HG03175 (cell line): Measurements from ENCODE around the gene CNTNAP5.
"Not testable (repeated sequence)": the region's sequence is repeated elsewhere in the genome, so short reads cannot be mapped to it uniquely, and the experiment has no call there.

Source experiments
- ATAC-seq: cut with Tn5 transposase; IDR thresholded peaks from one replicate; pipeline ENCODE4 v1.9.1; 2021; ENCODE audit warnings: mild to moderate bottlenecking, moderate library complexity; ENCODE audit not compliant: unreplicated experiment

The CNTNAP5 gene

DNA sequence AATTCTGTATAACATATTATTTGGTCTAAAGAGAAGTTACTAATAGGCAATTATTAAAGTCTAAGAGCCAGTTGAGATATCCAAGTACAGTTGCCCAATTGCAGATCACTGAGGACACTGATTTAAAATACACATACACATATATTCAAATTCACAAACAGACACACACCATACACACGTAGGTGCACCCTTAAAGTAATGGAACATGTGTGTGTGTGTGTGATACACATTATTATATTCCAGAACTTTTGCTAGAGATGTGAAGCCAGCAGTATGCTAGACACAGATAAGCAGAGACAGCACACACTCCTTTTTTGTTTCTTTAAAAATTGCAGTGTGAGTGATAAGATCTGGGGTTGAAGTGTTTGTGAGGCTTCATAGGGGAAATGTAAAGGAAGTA lies 292.5 kb downstream of the CNTNAP5 start:
- no peak for ATAC-seq

- no peak for ATAC-seq
Measured at GRCh38 chr2:124318913-124319312, 293.8 kb downstream of the CNTNAP5 start.

DNA sequence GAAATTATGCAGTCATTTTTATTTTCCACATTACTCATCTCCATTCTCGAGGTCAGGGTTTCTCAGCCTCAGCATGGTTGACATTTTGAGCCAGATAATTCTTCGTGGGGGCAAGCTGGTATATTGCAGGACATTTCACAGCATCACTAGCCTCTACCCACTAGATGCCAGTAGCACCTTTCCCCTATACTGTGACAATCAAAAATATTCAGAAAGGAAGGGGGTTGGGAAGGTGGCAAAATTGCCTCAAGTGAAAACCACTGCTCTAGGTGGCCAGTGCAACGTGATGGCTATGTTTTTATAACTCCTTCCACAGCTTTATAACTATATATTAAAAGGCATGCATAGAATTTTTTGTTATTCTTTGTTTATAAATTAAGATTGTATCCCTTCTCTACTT lies 294.5 kb downstream of the CNTNAP5 start:
- no peak for ATAC-seq

DNA sequence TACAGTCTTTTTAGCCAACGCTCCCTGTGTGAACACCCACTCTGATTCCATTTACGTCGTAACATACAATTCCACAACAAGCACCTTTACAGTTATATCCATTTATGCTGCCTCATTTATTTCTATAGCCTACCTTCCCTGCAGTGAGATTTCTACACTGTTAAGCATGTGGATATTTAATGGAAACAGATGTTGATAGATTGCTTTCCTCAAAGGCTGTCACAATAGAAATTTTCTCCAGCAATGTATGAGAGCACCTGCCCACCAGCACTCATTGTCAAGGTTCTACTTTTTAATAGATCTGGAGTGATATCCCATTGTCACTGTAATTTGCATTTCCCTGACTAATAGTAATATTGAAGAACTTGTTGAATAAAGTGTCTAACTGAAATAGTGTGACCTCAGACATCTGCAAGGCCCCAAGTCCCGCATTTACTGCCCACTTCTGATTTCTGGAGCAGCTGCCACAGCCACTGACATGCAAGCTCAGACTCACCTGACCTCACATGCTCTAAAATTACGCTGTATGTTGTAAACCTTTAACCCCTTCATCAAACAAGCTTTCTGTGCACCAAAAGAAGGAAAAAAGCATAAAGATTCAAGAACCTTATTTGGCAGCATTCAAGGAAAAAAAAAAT lies 295.1 kb downstream of the CNTNAP5 start:
- ATAC-seq = no peak

DNA sequence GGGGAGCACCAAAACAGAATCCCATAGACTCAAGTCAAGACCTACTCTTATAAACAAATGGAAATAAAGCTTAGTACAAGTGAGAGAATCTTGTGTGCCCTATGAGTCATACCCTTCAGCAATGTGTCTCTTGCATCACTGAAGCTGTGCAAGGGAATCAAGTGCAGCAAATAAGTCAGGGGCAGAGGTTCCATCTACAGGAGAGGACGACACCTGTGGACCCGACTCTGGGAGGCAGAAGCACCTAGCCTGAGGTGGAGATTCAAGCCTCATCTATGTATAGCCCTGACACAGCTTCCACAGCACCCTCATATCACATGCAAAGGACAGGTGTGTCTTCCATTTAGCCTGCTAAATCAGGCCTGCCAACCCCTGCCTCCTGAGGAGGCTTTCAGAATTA lies 298.2 kb downstream of the CNTNAP5 start:
- no peak for ATAC-seq

GRCh38 chr2:124325667-124326440 lies 300.8 kb downstream of the CNTNAP5 start:
- ATAC-seq = no peak

DNA sequence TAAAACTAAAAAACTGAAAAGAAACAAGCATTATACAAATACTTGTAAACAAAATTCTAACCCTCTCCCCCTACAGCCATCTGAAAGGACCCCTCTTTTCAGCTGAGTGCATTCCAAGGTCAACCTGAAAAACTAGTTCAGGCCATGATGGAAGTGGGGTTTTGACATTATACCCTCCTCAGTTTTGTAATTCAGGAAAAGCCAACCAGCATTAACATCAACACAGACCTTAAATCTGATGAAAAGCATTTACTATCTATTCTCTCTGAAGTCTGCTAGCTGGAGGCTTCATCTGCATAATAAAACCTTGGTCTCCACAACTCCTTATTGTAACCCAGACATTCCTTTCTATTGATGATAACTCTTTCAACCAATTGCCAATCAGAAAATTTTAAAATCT lies 302.2 kb downstream of the CNTNAP5 start:
- ATAC-seq = no peak

DNA sequence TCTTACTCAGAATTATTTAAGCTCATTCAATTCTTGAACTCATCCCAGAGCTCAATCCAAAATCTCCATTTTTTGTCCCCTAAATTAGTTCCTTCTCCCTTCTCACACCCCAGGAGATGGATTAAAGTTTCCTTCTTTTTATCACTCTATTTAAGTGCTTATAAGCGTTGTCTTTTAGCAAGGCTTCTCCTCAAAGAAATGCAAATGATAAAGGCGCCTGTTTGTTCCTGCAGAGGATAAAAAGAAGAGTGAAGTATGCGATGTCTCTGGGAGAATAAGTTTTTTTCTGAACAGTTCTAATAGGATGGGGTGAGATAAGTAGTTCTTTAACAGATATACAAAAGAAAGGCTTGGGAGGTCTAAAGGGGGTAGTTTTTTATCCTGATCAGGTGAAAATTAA lies 303.3 kb downstream of the CNTNAP5 start:
- ATAC-seq = no peak

DNA sequence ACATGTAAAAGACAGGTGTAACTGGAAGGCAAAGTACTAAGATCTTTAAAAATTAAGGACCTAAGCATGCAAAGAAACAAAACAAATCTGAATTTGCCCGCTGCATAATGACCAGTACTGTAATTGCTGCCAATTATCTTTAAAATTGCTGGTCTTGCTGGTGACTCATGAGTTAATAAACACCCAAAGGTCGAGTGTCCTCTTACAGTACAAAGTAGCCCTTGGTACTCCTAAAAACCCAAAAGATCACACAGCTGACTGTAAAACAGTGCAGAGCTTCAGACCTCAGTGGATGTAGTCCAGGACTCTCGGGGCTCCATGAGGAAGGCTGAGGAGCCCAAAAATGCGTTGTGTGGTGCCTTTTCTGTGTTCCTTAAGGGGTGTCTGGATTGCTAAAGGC lies 308.7 kb downstream of the CNTNAP5 start:
- no peak for ATAC-seq

- ATAC-seq = no peak
Measured at GRCh38 chr2:124335058-124335457, 310.0 kb downstream of the CNTNAP5 start.

GRCh38 chr2:124339709-124340108 lies 314.6 kb downstream of the CNTNAP5 start:
- no peak for ATAC-seq

DNA sequence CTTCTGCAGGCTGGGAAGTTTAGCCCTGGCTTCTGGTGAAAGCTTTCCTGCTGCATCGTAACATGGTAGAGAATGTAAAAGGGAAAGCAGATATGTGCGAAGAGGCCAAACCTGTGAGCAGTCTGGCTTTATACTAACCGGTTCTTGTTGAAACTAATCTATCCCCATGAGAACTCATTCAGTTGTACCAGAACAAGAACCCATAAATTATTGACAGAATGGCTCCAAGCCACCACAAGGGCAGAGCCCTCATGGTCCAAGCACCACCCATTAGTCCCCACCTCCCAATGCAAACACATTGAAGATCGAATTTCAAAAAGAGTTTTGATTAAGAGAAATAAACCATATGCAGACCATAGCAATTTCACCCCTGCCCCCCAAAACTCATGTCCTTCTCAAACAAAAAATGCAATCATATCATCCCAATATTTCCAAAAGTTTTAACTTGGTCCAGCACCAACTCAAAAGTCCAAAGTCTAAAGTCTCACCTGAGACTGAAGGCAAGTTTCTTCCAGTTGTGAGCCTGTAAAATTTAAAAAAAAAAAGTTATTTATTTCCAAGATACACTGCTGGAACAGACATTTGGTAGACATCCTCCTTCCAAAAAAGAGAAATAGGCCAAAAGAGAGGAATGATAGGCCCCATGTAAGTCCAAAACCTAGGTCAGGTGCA lies 318.9 kb downstream of the CNTNAP5 start:
- no peak for ATAC-seq

DNA sequence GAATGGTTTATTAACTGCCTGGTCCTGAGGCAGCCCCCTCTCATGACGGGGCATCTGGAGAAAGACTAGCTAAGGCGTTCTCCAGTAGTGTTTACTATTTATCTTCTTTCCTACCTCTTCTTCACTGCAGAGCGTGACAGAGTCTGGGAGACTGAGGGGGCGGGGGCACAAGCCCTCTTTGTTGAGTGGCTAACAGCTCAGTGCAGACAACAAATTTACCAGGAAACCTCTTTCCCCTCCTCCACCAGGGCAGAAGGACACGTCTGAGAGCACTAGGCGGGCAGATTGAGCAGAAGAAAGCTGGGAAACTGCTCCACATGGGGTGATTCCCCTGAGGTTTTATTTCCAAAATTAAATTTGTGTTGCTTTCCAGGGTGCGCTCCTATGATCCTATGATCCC lies 322.1 kb downstream of the CNTNAP5 start:
- ATAC-seq = no peak

- ATAC-seq = no peak
Measured at GRCh38 chr2:124353656-124354055, 328.6 kb downstream of the CNTNAP5 start.

DNA sequence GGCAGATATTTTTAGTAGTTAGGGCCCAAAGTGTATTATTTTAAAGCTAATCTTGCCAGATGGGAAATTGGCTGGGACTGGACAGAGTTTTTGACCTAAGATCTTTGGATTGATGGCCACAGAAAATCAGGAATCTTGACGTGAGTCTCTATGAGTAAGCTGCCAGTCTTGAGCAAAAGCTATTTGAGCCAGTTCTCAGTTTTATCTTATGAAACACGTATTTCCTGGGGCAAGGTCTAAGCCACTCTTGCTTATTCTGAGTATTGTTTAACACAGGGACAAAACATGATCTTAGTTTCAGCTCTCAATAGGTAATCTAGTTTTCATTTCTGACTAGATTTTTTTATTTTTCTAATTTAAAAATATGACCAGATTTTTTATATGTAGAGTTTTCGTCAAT lies 329.4 kb downstream of the CNTNAP5 start:
- no peak for ATAC-seq

- ATAC-seq = not testable (repeated sequence)
Measured at GRCh38 chr2:124361966-124362365, 336.9 kb downstream of the CNTNAP5 start.

DNA sequence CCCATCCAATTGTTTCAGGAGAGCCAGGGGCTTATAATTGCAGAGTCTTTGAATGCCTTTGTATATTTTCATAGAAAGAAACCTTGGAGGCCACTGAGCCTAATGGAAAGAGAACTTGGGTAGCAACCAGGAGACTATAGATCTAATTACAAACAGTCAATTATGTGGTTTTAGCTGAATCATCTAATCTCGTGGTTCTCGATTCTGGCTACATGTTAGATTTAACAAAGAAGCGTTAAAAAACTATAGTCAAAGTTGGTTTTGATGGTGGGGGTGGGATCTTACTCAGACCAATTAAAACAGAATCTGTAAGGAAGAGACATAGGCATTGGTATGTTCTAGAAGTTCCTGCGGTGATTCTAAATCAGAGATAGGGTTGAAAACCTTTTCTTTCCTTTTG lies 344.1 kb downstream of the CNTNAP5 start:
- ATAC-seq = no peak

- no peak for ATAC-seq
Measured at GRCh38 chr2:124380221-124380749, 355.2 kb downstream of the CNTNAP5 start.

DNA sequence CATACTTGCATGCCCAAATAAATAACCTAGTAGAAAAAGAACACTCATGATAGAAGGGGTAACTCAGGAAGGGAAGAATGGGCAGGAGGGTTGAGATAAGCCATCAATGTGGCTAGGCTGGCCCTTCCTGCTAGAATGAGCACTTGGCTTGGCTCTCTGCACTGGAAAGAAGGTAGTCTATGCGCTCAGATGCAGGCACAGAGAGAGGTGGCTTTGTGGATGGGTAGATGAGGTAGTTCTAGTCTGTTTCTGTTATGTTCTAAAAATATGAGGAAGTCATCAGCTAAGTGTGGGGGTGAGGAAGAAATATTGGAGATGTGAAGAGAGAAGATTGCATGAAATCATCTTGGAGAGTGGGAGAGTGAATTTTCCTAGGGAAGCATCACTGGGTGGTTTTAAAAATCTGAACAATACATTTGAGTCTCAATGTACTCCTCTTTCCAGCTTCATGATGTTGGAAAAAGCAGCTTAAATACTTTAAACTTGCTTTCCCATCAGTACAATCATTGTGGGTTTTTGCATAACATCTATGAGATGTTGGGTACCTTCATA lies 357.1 kb downstream of the CNTNAP5 start:
- ATAC-seq = no peak

DNA sequence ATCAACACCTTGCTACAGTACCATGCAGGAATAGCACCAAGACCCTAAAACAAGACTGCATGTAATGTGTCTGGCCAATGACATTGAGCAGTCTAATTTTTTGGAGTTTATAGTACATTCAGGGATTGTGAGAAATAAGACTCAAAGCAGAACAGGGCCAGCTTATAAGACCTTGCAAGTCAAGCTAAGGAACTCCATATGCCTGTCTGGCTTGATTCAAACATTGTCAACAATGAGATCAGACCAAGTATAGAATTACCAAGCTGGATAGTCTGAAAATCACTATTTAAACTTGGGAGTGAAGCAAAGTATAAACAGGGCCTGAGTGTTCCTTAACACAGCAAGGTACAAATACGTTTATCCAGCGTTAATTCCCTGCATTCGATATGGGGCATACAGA lies 370.9 kb downstream of the CNTNAP5 start:
- no peak for ATAC-seq

GRCh38 chr2:124402274-124402673 lies 377.2 kb downstream of the CNTNAP5 start:
- no peak for ATAC-seq
